Kidney (tissue), 14 donors: ENCODE results near the gene CHMP1B. TPM values are rescaled to one million over a fixed set of nuclear protein-coding genes. Genes with fewer than 3 reads are reported as not detected.
A peak's percentile ranks its signal among the peaks of the same experiment; 100 is the strongest.
"Not testable (repeated sequence)": the region's sequence is repeated elsewhere in the genome, so short reads cannot be mapped to it uniquely, and the experiment has no call there.

Experiments used
- DNase-seq, 5 donors: peaks; one replicate each; pipeline ENCODE4 v3.0.0-alpha.2; 2013 to 2020
- FAIRE-seq: peaks from 2 replicates; lab custom pipeline; 2012; peaks lifted over from hg19 to GRCh38; lab: Jason Lieb, UNC
- H3K27ac ChIP-seq, 2 donors: one replicate each; pipeline ENCODE4 v1.7.0; 2013; ENCODE audit warnings: low read depth in 2 of 2, low read length in 2 of 2, inconsistent platforms in 1 of 2
- H3K27me3 ChIP-seq: one replicate; pipeline ENCODE4 v1.7.1; 2013; ENCODE audit warnings: low read length, inconsistent platforms; ENCODE audit not compliant: control insufficient read depth, insufficient read depth
- H3K36me3 ChIP-seq, 3 donors: one replicate each; pipeline versions ENCODE4 v1.7.0 to v1.7.1; 2013; ENCODE audit warnings: low read length in 3 of 3, control low read depth in 1 of 3, inconsistent platforms in 1 of 3; ENCODE audit not compliant: insufficient read depth in 3 of 3, control insufficient read depth in 2 of 3
- H3K4me1 ChIP-seq, 3 donors: one replicate each; pipeline versions ENCODE4 v1.7.0 to v1.7.1; 2013; ENCODE audit warnings: low read length in 3 of 3, inconsistent platforms in 1 of 3, low read depth in 1 of 3; ENCODE audit not compliant: control insufficient read depth in 2 of 3, insufficient read depth in 2 of 3
- H3K4me3 ChIP-seq, 3 donors: one replicate each; pipeline versions ENCODE4 v1.7.0 to v1.8.1; 2013; ENCODE audit warnings: low read length in 3 of 3, control low read depth in 1 of 3, inconsistent platforms in 1 of 3
- H3K9ac ChIP-seq, 3 donors: one replicate each; pipeline versions ENCODE4 v1.7.0 to v1.7.1; 2013; ENCODE audit warnings: low read length in 3 of 3, control low read depth in 1 of 3, inconsistent platforms in 1 of 3
- H3K9me3 ChIP-seq, 3 donors: one replicate each; pipeline versions ENCODE4 v1.7.0 to v1.7.1; 2013; ENCODE audit warnings: low read length in 3 of 3, control low read depth in 1 of 3, inconsistent platforms in 1 of 3; ENCODE audit not compliant: control insufficient read depth in 2 of 3, insufficient read depth in 1 of 3
- CTCF ChIP-seq: IDR thresholded peaks from 3 replicates; pipeline ENCODE4 v1.5.1; 2012; ENCODE audit warnings: mild to moderate bottlenecking, moderate library complexity, borderline replicate concordance; ENCODE audit not compliant: insufficient read depth; ENCODE audit errors: extremely low read depth
- intact Hi-C: fragments of 100-400 bp; cut with DNase I; formaldehyde crosslinking; loops from one replicate; pipeline ENCODE4 v1.11.1; 2022
- polyA plus RNA-seq: library from polyadenylated mRNA; stranded (reverse); fragments of 350-450 nt; fragmentation: Illumina TruSeq; extraction: RNeasy Lipid Tissue Mini Kit (QIAGEN cat#74804); gene quantifications from one replicate; pipeline ENCODE4 v1.2.3, GENCODE V29; 2014; ENCODE audit warnings: low read depth, low replicate concordance; ENCODE audit not compliant: insufficient read depth
- total RNA-seq: library from RNA; stranded (reverse); fragmentation: NEBNext Ultra II Directional; extraction: Animal tissue kit (Norgen Biotek cat#: 25700); gene quantifications from one replicate; pipeline ENCODE4 v1.2.1, GENCODE V29; 2021
- donor health status: control.
- donor health status: control.
- donor health status: control.
- donor health status: control.
- donor health status: control.
- donor health status: DM: yes; HTN: yes; CAD: no.
- donor health status: Normal renal cell carcinoma (clear cell type).

The CHMP1B gene
- total and polyA plus RNA-seq, 2 donors from 2014 or later: 34.5 to 47.4 TPM

DNA sequence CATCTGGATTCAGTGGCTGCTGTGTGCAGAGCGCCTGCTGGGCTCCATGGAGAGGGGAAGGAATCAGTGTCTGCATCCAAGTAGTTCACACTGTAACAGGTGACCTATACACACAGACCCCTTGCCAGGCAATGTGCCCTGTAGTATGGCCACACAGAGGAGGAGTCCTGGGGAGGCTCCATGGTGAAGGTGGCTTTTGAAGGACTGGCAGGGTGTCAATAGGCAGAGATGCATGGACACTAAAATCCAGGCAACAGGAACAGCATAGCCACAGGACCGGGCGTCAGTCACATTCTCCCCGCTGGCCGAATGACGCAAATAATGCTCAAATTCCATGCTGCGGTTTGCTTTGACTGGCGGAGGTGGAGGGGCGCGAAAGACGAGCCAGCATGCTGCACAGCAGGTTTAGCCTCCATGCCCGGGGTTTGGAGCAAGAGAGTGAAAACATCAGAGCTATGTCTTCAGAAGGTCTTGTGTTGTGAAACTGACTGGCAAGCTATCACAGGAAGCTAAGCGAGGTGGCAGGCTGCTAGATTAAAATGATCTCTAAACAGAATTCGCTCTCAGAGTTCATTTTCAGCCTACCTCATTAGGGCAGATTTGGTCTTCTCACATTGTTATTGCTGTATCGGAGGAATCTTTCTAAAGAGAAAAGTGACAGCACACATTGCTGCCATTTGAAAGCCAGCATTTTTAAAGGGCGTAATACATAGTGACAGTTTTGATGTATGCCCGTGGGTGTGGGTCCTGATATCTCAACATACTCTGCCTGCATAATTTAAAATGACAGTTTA lies 1.2 kb upstream of the CHMP1B start:
- no peaks in the 10 kb centered on the region for H3K9me3 ChIP-seq
- intact Hi-C loops: no loop called here
- DNase-seq (peak; percentile 65 to 82 (median 80)), FAIRE-seq (no peak)
- no peaks in the 10 kb centered on the region for H3K36me3 ChIP-seq
- no peak for TF ChIP-seq CTCF
- H3K27me3 ChIP-seq: no peaks in the 10 kb centered on the region
- H3K27ac ChIP-seq: peak overlapping the region; percentile 61 to 90
- peaks cover 5 to 8% (median 5%) of the 10 kb centered on the region in 3 donors for H3K4me1 ChIP-seq
- H3K9ac ChIP-seq: peak overlapping the region; percentile 35 to 98 (median 68)
- peak overlapping the region; percentile 90 to 100 (median 100) for H3K4me3 ChIP-seq

DNA sequence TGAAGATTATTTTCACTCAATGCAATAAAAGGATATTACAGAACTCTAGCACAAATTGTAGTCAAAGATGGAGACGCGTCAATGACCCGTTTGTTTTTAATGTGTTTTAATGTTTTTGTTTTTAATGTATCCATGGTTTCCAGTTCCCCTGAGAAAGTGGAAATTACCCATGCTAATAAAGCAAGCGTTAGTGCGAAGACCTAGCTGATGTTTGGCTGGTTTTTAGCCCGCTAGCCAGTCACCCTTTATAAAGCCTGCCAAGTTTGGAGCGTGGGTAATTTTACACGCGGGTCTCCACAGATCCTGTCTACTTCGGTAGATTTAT lies 430 bp upstream of the CHMP1B start:
- Histone ChIP-seq H3K9ac (peak overlapping the region; percentile 41 to 98 (median 68)), H3K4me1 (peaks cover 5 to 8% (median 5%) of the 10 kb centered on the region in 3 donors), H3K4me3 (peak overlapping the region; percentile 90 to 100 (median 100)), H3K9me3 (no peaks in the 10 kb centered on the region), H3K36me3 (no peaks in the 10 kb centered on the region), H3K27me3 (no peaks in the 10 kb centered on the region), H3K27ac (peak overlapping the region; percentile 90)
- intact Hi-C loops: no loop called here
- peak in 1 of 5 donors; percentile 75 for DNase-seq
- no peak for TF ChIP-seq CTCF
- FAIRE-seq: no peak

- no peaks in the 10 kb centered on the region for H3K9me3 ChIP-seq
- H3K9ac ChIP-seq: peak overlapping the region; percentile 97 to 99 (median 98)
- H3K4me3 ChIP-seq: peak overlapping the region; percentile 90 to 100 (median 100)
- FAIRE-seq (no peak), DNase-seq (peak; percentile 28 to 83 (median 61))
- peak overlapping the region; percentile 90 for H3K27ac ChIP-seq
- H3K36me3 ChIP-seq: no peaks in the 10 kb centered on the region
- intact Hi-C loops: no loop called here
- H3K27me3 ChIP-seq: no peaks in the 10 kb centered on the region
- TF ChIP-seq CTCF: no peak
- peaks cover 5 to 10% (median 8%) of the 10 kb centered on the region in 3 donors for H3K4me1 ChIP-seq
Measured at GRCh38 chr18:11851806-11852337, 659 bp downstream of the CHMP1B start.

- intact Hi-C loops, DNase-seq: not testable (repeated sequence)
Measured at GRCh38 chr18:11854554-11854953, 3.3 kb downstream of the CHMP1B start.

More at GRCh38 chr18:11854554-11854953, 3.3 kb downstream of the CHMP1B start:
- not testable (repeated sequence) for H3K27ac ChIP-seq, H3K36me3 ChIP-seq, H3K27me3 ChIP-seq, H3K9me3 ChIP-seq, H3K4me3 ChIP-seq, FAIRE-seq, H3K9ac ChIP-seq
- peaks cover 5 to 11% (median 10%) of the 10 kb centered on the region in 3 donors for H3K4me1 ChIP-seq
